GM12874 (cell line): ENCODE results near the gene GRPEL2.

ENCODE experiments used
- TF ChIP-seq, protein P1 (sequence below): IDR thresholded peaks from 2 replicates; pipeline ENCODE4 v1.5.1; 2011; ENCODE audit warnings: low read depth, mild to moderate bottlenecking, control low read depth, low read length, moderate library complexity; ENCODE audit not compliant: insufficient read depth

Gene GRPEL2

DNA sequence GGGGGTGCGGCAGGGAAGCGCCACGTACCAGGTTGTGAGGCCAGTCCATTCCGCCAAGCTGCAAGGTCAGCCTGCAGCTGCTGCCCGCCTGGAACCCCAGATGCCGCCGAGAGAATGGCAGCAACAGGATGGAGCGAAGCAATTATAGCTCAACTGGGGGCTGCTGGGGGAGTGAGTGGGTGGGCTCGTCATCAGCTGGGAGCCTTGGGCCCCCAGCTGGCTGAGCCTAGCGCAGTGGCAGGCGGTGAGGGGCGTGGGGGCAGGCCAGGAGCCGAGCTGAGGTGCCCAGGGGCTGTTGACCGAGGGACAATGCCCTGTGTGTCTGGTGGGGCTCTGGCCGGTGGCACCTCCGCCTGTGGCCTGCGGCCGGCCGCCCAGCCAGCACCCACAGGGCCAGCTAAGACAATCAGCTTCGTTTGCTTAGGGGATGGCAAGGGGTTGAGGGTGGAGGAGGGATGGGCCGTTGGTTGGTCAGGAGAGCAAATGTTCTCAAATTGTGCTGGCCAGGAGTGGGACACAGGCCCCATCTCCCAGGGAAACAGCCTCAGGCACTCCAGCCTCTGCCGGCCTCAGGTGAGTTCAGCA lies 34.0 kb downstream of the GRPEL2 start, which contains the start of gene IL17B:
IL17B (minus strand) TSS at position 116 of the 585 bp plus-strand sequence; CDS start at position 49, 67 bp downstream.
- TF ChIP-seq, protein P1, sequence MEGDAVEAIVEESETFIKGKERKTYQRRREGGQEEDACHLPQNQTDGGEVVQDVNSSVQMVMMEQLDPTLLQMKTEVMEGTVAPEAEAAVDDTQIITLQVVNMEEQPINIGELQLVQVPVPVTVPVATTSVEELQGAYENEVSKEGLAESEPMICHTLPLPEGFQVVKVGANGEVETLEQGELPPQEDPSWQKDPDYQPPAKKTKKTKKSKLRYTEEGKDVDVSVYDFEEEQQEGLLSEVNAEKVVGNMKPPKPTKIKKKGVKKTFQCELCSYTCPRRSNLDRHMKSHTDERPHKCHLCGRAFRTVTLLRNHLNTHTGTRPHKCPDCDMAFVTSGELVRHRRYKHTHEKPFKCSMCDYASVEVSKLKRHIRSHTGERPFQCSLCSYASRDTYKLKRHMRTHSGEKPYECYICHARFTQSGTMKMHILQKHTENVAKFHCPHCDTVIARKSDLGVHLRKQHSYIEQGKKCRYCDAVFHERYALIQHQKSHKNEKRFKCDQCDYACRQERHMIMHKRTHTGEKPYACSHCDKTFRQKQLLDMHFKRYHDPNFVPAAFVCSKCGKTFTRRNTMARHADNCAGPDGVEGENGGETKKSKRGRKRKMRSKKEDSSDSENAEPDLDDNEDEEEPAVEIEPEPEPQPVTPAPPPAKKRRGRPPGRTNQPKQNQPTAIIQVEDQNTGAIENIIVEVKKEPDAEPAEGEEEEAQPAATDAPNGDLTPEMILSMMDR, result no peak

DNA sequence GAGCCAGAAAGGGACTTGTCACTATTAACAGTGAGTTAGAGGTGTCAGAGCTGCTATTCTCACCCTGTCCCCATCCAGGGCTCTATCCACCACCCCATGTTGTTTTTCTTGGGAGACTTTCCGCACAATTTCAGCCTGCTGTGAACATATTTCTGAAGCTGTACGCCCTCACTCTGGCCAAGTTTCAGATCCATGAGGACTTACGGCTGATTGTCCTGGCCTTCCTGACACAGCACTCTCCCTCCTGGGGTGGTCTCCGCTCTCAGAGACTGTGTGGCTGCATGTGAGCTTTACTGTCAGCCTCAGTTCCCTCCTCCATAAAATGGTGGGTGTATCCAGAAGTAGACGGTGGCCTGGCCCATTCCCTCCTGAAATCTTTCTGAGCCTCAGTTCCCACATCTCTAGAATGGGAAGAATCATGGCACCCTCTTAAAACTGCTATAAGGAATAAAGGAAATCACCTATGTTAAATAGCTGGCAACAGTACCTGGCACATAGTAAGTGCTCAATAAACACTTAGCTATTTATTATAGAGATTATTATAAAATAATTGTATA lies 34.6 kb downstream of the GRPEL2 start:
- TF ChIP-seq, protein P1, result no peak

DNA sequence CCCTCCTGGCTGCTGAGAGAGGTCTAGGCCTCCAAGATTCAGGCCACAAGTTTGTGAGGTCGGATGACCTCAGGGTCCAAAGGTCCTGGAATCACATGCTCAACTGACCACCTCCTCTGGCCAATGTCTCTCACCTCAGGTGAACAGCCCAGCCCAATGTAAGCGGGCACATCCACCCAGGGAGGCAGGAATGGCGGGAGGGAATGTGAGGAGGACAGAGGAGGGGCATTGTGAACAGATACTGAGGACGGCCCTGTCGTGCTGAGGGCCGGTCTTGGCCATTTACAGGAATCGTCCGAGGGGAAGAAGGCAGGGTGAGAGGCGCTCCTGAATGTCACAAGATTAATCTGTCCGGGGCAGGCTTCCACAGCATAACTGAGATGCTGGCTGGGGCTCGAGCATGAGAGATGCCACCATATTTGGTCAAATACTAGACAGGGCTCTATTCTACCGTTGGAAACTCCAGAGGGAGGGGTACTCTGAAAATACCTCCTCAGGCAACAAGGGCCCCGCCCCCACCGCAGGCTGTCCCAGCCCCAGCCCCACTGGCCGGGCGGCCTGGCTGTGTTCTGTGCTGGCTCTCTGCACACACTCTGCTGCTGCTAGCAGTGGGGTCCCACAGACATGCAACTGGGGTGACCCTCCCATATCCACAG lies 35.3 kb downstream of the GRPEL2 start:
- TF ChIP-seq, protein P1, result no peak

- TF ChIP-seq, protein P1, result no peak
Measured at GRCh38 chr5:149381261-149381985, 36.1 kb downstream of the GRPEL2 start.

GRCh38 chr5:149381986-149382338 lies 36.7 kb downstream of the GRPEL2 start:
- TF ChIP-seq, protein P1, result peak; percentile 96

DNA sequence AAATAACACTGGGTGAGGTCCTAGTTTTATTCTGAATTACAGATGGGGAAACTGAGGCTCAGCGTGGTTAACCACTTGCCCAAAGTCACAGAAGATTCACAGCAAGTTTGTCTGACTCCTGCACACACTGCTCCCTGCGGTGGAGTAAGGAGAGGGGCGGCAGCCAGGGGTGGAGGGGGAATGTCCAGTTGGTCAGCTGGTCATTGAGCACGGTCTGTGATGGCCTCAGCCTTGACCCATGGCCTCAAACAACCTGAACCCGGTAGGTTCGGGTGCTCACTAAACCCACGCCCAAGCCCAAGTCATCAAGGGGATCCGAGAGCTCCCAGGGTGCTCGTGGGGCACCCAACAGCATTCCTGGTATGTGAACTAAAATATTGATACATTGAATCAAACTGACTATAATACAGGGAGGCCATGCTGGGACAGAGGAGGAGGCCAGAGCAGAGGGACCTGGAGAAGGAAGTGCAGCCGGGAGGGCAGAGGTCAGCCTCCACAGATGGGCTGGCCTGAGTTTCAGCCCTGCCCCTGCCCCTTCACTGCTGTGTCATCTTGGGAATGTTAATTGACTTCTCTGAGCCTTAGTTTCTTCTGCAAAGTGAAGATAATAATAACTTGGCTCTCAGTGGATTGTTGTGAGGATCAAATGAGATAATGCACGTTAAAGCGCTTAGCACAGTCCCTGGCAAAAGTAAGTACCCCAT lies 37.4 kb downstream of the GRPEL2 start:
- TF ChIP-seq, protein P1, result no peak

DNA sequence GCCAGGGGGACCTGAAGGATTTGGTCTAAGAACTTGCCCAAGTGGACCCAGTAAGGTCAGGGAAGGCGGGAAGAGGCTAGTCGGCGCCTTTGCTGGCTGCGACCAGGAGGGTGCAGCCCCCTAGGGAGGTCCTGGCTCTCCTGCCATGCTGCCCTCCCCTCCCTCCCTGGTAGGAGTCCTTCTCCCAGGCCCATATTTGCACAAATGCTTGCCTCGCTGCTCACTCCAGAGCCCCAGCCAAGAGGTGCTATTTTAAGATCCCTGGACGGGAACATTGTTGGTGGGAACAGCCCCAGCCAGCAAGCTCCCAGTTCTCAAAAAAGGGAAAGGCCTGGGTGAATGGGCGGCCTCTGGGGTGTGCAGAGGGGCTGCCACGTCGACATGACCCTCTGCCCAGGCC lies 38.1 kb downstream of the GRPEL2 start:
- TF ChIP-seq, protein P1, result no peak
